Measurements from ENCODE around the gene VEGFA.

VEGFA gene

DNA sequence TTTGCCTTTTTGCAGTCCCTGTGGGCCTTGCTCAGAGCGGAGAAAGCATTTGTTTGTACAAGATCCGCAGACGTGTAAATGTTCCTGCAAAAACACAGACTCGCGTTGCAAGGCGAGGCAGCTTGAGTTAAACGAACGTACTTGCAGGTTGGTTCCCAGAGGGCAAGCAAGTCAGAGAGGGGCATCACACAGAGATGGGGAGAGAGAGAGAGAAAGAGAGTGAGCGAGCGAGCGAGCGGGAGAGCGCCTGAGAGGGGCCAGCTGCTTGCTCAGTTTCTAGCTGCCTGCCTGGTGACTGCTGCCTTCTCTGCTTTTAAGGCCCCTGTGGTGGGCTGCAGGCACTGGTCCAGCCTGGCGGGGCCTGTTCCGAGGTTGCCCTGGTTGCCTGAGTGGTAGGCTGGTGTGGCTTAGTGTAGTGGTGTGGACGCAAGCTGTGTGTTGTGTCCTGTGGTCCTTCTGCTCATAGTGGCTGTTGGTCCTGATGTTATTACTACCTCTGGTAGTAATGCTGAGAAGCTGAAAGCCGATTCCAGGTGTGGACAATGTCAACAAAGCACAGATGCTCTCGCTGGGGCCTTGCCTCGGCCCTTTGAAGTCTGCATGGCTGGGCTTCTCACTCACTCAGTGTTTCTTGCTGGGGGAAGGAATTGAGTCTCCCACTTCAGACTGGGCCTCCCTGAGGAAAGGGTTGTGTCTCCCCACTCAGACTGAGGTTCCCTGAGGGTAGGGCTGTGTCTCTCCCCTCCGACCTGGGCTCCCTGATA, 12.1 kb downstream of the VEGFA start:
- Histone ChIP-seq H3K27ac (no peak overlapping the region), H3K4me3 (no peak overlapping the region)
- TF ChIP-seq CTCF (IDR thresholded peaks at IDR 0.05): no peak
- DNase-seq (ENCODE audit: low spot score): no peak

DNA sequence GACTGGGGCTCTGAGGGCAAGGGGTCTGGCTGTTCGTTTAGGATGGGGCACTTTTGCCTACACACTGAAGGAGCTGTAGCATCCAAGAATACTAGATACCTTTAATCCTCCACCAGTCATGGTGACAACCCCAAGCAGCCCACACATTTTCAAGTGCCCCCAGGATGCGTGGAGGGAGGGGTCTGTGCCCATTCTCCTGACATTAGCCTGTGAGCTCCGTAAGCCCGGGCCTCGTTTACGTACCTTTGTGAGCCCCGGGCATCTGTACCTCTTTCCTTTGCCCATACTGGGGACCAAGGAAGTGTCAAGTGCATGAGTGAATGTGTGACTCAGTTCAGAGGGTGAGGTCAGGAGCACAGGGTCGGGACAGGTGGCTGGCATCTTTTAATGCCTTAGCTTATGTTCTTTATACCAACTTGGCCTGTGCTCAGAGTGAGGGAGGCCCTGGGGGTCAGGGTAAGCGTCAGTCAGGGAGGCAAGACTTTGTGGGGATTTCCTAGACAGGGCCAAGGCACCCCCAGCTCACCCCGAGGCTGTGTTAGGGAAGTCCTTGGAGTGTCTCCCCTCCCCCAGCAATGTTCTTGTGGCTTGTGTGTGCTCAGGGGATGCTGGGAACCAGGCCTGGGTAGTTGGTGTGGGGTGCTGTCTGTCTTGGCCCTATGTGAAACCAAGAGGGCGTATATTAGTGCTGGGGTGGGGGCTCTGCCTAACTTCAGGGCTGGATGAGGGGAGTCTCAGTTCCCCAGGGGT, 12.9 kb downstream of the VEGFA start:
- Histone ChIP-seq H3K4me3 (no peak overlapping the region), H3K27ac (no peak overlapping the region)
- no peak for DNase-seq (ENCODE audit: low spot score)
- no peak for TF ChIP-seq CTCF (IDR thresholded peaks at IDR 0.05)

- no peak for TF ChIP-seq CTCF (IDR thresholded peaks at IDR 0.05)
- Histone ChIP-seq H3K27ac (no peak overlapping the region), H3K4me3 (no peak overlapping the region)
- no peak for DNase-seq (ENCODE audit: low spot score)
Measured at GRCh38 chr6:43784049-43784855, 14.2 kb downstream of the VEGFA start.

DNA sequence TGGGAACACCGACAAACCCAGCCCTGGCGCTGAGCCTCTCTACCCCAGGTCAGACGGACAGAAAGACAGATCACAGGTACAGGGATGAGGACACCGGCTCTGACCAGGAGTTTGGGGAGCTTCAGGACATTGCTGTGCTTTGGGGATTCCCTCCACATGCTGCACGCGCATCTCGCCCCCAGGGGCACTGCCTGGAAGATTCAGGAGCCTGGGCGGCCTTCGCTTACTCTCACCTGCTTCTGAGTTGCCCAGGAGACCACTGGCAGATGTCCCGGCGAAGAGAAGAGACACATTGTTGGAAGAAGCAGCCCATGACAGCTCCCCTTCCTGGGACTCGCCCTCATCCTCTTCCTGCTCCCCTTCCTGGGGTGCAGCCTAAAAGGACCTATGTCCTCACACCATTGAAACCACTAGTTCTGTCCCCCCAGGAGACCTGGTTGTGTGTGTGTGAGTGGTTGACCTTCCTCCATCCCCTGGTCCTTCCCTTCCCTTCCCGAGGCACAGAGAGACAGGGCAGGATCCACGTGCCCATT, 15.3 kb downstream of the VEGFA start:
- Histone ChIP-seq H3K27ac (no peak overlapping the region), H3K4me3 (no peak overlapping the region)
- TF ChIP-seq CTCF (IDR thresholded peaks at IDR 0.05): no peak
- no peak for DNase-seq (ENCODE audit: low spot score)

DNA sequence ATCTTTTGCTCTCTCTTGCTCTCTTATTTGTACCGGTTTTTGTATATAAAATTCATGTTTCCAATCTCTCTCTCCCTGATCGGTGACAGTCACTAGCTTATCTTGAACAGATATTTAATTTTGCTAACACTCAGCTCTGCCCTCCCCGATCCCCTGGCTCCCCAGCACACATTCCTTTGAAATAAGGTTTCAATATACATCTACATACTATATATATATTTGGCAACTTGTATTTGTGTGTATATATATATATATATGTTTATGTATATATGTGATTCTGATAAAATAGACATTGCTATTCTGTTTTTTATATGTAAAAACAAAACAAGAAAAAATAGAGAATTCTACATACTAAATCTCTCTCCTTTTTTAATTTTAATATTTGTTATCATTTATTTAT, 15.9 kb downstream of the VEGFA start:
- TF ChIP-seq CTCF (IDR thresholded peaks at IDR 0.05): no peak
- no peak overlapping the region for H3K4me3 ChIP-seq
- no peak overlapping the region for H3K27ac ChIP-seq
- DNase-seq (ENCODE audit: low spot score): no peak

DNA sequence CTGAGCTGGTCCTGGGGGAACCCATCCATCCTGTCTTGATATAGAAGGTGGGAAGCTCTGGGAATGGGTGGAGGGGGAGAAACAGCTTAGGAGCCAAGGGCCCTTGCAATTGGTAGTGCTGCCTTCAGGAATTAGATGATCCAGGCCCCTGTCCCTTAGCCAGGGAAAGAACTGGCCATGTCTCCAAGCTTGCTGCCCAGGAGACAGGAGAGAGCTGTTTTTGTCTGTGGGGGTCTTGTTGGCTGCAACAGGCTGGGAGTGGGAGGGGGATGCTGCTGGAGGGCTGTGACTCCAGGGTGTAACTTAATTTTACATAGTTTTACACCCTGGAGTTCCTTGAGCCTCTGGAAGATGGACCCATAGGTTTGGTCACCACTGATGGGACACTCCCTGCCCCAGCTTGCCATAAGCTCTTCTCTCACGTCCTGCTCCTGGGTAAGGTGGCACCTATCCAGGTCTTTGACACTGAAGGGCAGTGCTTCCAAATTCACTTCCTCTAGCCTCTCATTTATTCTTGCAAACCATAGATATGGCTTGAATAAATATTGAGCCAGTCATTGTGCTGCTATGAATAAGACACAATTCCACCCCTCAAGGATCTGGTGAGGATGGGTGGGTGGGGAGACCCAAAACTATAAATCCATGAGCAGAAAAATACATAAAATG, 16.8 kb downstream of the VEGFA start:
- H3K4me3 ChIP-seq: no peak overlapping the region

More for the DNA sequence above, 16.8 kb downstream of the VEGFA start:
- no peak for TF ChIP-seq CTCF (IDR thresholded peaks at IDR 0.05)
- H3K27ac ChIP-seq: no peak overlapping the region
- DNase-seq (ENCODE audit: low spot score): no peak
